ENCODE results near the gene RAB23. TPM values are rescaled to one million over a fixed set of nuclear protein-coding genes. Genes with fewer than 3 reads are reported as not detected.

The RAB23 gene
- total and polyA plus RNA-seq, 9 of the 15 experiments (the other 6 are each of a cell fraction or from before 2014, with no cell fraction given) = 3.4 to 18.0 (median 9.4) TPM

GRCh38 chr6:57221191-57221935, 744 bp downstream of the RAB23 start (continued):
- TF ChIP-seq E2F6 (IDR thresholded peaks at IDR 0.05; ENCODE audit: borderline replicate concordance in 1 of 2, extremely low read depth in 1 of 2, insufficient read depth in 1 of 2, insufficient read length in 1 of 2, low read depth in 1 of 2, low read length in 1 of 2, poor library complexity in 1 of 2, severe bottlenecking in 1 of 2) (peak in 1 of 2 experiments; percentile 18), PRDM10 (IDR thresholded peaks at IDR 0.05; ENCODE audit: partially characterized antibody) (peak; percentile 40), ARID4B (CRISPR knock-in tag; IDR thresholded peaks at IDR 0.05) (peak; percentile 80), TAF1 (IDR thresholded peaks at IDR 0.05; ENCODE audit: control insufficient read depth, extremely low read depth, insufficient read depth, low read length, severe bottlenecking) (peak; percentile 44), ZBED1 (IDR thresholded peaks at IDR 0.05) (0 out of 2 replicates have a peak, but pooled peaks have one; percentile 5), MLX (CRISPR knock-in tag; conservative IDR thresholded peaks at IDR 0.05) (no peak), HMGXB4 (CRISPR knock-in tag; IDR thresholded peaks at IDR 0.05) (peak; percentile 37; the same call in 1 of the 2 replicates), ZBTB2 (IDR thresholded peaks at IDR 0.05) (0 out of 2 replicates have a peak, but pooled peaks have one; percentile 15), MAX (CRISPR knock-in tag; IDR thresholded peaks at IDR 0.05) (0 out of 2 replicates have a peak, but pooled peaks have one; percentile 25), SMARCA4 (IDR thresholded peaks at IDR 0.05) (0 out of 2 replicates have a peak, but pooled peaks have one; percentile 13)

Measured in K562 (cell line).